ENCODE data around the gene NRBF2.

NRBF2 gene

GRCh38 chr10:63164166-63164623 lies 31.1 kb downstream of the NRBF2 start:
- Mint-ChIP-seq H3K27ac (no peak overlapping the region), H3K36me3 (ENCODE audit: low read depth) (peaks cover 14% of the 10 kb centered on the region), H3K9me3 (no peaks in the 10 kb centered on the region), H3K4me1 (ENCODE audit: low read depth) (peaks cover 13% of the 10 kb centered on the region), H3K4me3 (no peak overlapping the region), H3K27me3 (ENCODE audit: low read depth) (no peaks in the 10 kb centered on the region)

- Mint-ChIP-seq H3K4me3 (no peak overlapping the region), H3K4me1 (ENCODE audit: low read depth) (peaks cover 18% of the 10 kb centered on the region), H3K36me3 (ENCODE audit: low read depth) (peaks cover 22% of the 10 kb centered on the region), H3K27ac (no peak overlapping the region), H3K9me3 (no peaks in the 10 kb centered on the region), H3K27me3 (ENCODE audit: low read depth) (no peaks in the 10 kb centered on the region)
Observed at GRCh38 chr10:63165249-63165648, 32.1 kb downstream of the NRBF2 start.

GRCh38 chr10:63166742-63167258 lies 33.7 kb downstream of the NRBF2 start:
- H3K36me3 Mint-ChIP-seq (ENCODE audit: low read depth) = peaks cover 30% of the 10 kb centered on the region
- H3K27me3 Mint-ChIP-seq (ENCODE audit: low read depth) = no peaks in the 10 kb centered on the region
- no peak overlapping the region for H3K4me3 Mint-ChIP-seq
- H3K9me3 Mint-ChIP-seq = no peaks in the 10 kb centered on the region
- peaks cover 28% of the 10 kb centered on the region for H3K4me1 Mint-ChIP-seq (ENCODE audit: low read depth)
- H3K27ac Mint-ChIP-seq = no peak overlapping the region

GRCh38 chr10:63168821-63169462 lies 35.8 kb downstream of the NRBF2 start:
- Mint-ChIP-seq H3K27ac (peak overlapping the region; percentile 31), H3K36me3 (ENCODE audit: low read depth) (peaks cover 46% of the 10 kb centered on the region), H3K4me3 (no peak overlapping the region), H3K27me3 (ENCODE audit: low read depth) (no peaks in the 10 kb centered on the region), H3K4me1 (ENCODE audit: low read depth) (peaks cover 49% of the 10 kb centered on the region), H3K9me3 (peaks cover 4% of the 10 kb centered on the region)

GRCh38 chr10:63169624-63170023 lies 36.5 kb downstream of the NRBF2 start:
- H3K4me1 Mint-ChIP-seq (ENCODE audit: low read depth) = peaks cover 54% of the 10 kb centered on the region
- no peak overlapping the region for H3K27ac Mint-ChIP-seq
- H3K4me3 Mint-ChIP-seq = no peak overlapping the region
- peaks cover 4% of the 10 kb centered on the region for H3K9me3 Mint-ChIP-seq
- no peaks in the 10 kb centered on the region for H3K27me3 Mint-ChIP-seq (ENCODE audit: low read depth)
- H3K36me3 Mint-ChIP-seq (ENCODE audit: low read depth) = peaks cover 52% of the 10 kb centered on the region

- H3K9me3 Mint-ChIP-seq = peaks cover 4% of the 10 kb centered on the region
- H3K27ac Mint-ChIP-seq = peak overlapping the region; percentile 91
- no peaks in the 10 kb centered on the region for H3K27me3 Mint-ChIP-seq (ENCODE audit: low read depth)
- H3K4me3 Mint-ChIP-seq = peak overlapping the region; percentile 54
- peaks cover 56% of the 10 kb centered on the region for H3K4me1 Mint-ChIP-seq (ENCODE audit: low read depth)
- peaks cover 56% of the 10 kb centered on the region for H3K36me3 Mint-ChIP-seq (ENCODE audit: low read depth)
Observed at GRCh38 chr10:63171255-63171855, 38.2 kb downstream of the NRBF2 start.

- Mint-ChIP-seq H3K36me3 (ENCODE audit: low read depth) (peaks cover 62% of the 10 kb centered on the region), H3K9me3 (peaks cover 4% of the 10 kb centered on the region), H3K27me3 (ENCODE audit: low read depth) (no peaks in the 10 kb centered on the region), H3K4me3 (no peak overlapping the region), H3K27ac (peak overlapping the region; percentile 91), H3K4me1 (ENCODE audit: low read depth) (peaks cover 60% of the 10 kb centered on the region)
Observed at GRCh38 chr10:63171926-63172325, 38.8 kb downstream of the NRBF2 start.

GRCh38 chr10:63173468-63174232 lies 40.5 kb downstream of the NRBF2 start:
- Mint-ChIP-seq H3K4me3 (peak overlapping the region; percentile 47), H3K4me1 (ENCODE audit: low read depth) (peaks cover 62% of the 10 kb centered on the region), H3K9me3 (peaks cover 4% of the 10 kb centered on the region), H3K27me3 (ENCODE audit: low read depth) (no peaks in the 10 kb centered on the region), H3K36me3 (ENCODE audit: low read depth) (peaks cover 66% of the 10 kb centered on the region), H3K27ac (peak overlapping the region; percentile 88)

GRCh38 chr10:63175534-63175933 lies 42.4 kb downstream of the NRBF2 start:
- H3K4me1 Mint-ChIP-seq (ENCODE audit: low read depth) = peaks cover 51% of the 10 kb centered on the region
- no peaks in the 10 kb centered on the region for H3K27me3 Mint-ChIP-seq (ENCODE audit: low read depth)
- H3K4me3 Mint-ChIP-seq = no peak overlapping the region
- H3K9me3 Mint-ChIP-seq = peaks cover 4% of the 10 kb centered on the region
- H3K36me3 Mint-ChIP-seq (ENCODE audit: low read depth) = peaks cover 59% of the 10 kb centered on the region
- peak overlapping the region; percentile 46 for H3K27ac Mint-ChIP-seq

GRCh38 chr10:63192826-63193225 lies 59.7 kb downstream of the NRBF2 start:
- Mint-ChIP-seq H3K27me3 (ENCODE audit: low read depth) (no peaks in the 10 kb centered on the region), H3K36me3 (ENCODE audit: low read depth) (peaks cover 42% of the 10 kb centered on the region), H3K4me1 (ENCODE audit: low read depth) (peaks cover 2% of the 10 kb centered on the region), H3K4me3 (no peak overlapping the region), H3K9me3 (no peaks in the 10 kb centered on the region), H3K27ac (no peak overlapping the region)

- peaks cover 3% of the 10 kb centered on the region for H3K4me1 Mint-ChIP-seq (ENCODE audit: low read depth)
- H3K27me3 Mint-ChIP-seq (ENCODE audit: low read depth) = no peaks in the 10 kb centered on the region
- H3K27ac Mint-ChIP-seq = no peak overlapping the region
- H3K9me3 Mint-ChIP-seq = no peaks in the 10 kb centered on the region
- H3K4me3 Mint-ChIP-seq = no peak overlapping the region
- H3K36me3 Mint-ChIP-seq (ENCODE audit: low read depth) = peaks cover 37% of the 10 kb centered on the region
Observed at GRCh38 chr10:63197344-63198092, 64.4 kb downstream of the NRBF2 start.

GRCh38 chr10:63199716-63200115 lies 66.6 kb downstream of the NRBF2 start:
- H3K9me3 Mint-ChIP-seq = no peaks in the 10 kb centered on the region
- H3K4me1 Mint-ChIP-seq (ENCODE audit: low read depth) = peaks cover 12% of the 10 kb centered on the region
- H3K36me3 Mint-ChIP-seq (ENCODE audit: low read depth) = peaks cover 24% of the 10 kb centered on the region
- no peak overlapping the region for H3K27ac Mint-ChIP-seq
- no peaks in the 10 kb centered on the region for H3K27me3 Mint-ChIP-seq (ENCODE audit: low read depth)
- H3K4me3 Mint-ChIP-seq = no peak overlapping the region

- H3K9me3 Mint-ChIP-seq = no peaks in the 10 kb centered on the region
- no peak overlapping the region for H3K27ac Mint-ChIP-seq
- no peak overlapping the region for H3K4me3 Mint-ChIP-seq
- H3K27me3 Mint-ChIP-seq (ENCODE audit: low read depth) = no peaks in the 10 kb centered on the region
- peaks cover 27% of the 10 kb centered on the region for H3K36me3 Mint-ChIP-seq (ENCODE audit: low read depth)
- peaks cover 17% of the 10 kb centered on the region for H3K4me1 Mint-ChIP-seq (ENCODE audit: low read depth)
Observed at GRCh38 chr10:63200431-63200830, 67.3 kb downstream of the NRBF2 start.

- Mint-ChIP-seq H3K4me1 (ENCODE audit: low read depth) (peaks cover 21% of the 10 kb centered on the region), H3K9me3 (no peaks in the 10 kb centered on the region), H3K27me3 (ENCODE audit: low read depth) (no peaks in the 10 kb centered on the region), H3K4me3 (no peak overlapping the region), H3K36me3 (ENCODE audit: low read depth) (peaks cover 25% of the 10 kb centered on the region), H3K27ac (no peak overlapping the region)
Observed at GRCh38 chr10:63201118-63201517, 68.0 kb downstream of the NRBF2 start.

Measured in T-helper 1 cell treated with Interleukin-12 subunit alpha and Interleukin-12 subunit beta and Interleukin-4 antibody, amounts not matched to agents 30 μg/mL and 1 μg/mL, for 36 hours (primary cell).